ENCODE measurements around the gene MBL2.

DNA sequence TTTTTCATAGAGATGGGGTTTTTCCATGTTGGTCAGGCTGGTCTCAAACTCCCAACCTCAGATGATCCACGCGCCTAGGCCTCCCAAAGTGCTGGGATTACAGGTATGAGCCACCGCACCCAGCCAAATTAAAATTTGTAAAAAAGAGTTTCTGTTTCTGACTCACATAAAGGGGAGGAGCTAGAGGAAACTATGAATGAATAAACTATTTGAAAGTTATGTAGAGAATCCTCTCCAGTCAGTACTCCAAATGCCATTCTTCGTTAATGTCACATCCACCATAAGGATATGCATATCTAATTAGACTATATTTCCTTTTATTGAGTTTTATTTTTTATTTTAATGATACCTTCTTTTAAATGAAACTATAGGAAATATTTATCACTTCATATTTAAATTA is 52.6 kb downstream of the MBL2 start:
- no peak for TF ChIP-seq POLR2A (IDR thresholded peaks at IDR 0.05)
- TF ChIP-seq, protein P1, sequence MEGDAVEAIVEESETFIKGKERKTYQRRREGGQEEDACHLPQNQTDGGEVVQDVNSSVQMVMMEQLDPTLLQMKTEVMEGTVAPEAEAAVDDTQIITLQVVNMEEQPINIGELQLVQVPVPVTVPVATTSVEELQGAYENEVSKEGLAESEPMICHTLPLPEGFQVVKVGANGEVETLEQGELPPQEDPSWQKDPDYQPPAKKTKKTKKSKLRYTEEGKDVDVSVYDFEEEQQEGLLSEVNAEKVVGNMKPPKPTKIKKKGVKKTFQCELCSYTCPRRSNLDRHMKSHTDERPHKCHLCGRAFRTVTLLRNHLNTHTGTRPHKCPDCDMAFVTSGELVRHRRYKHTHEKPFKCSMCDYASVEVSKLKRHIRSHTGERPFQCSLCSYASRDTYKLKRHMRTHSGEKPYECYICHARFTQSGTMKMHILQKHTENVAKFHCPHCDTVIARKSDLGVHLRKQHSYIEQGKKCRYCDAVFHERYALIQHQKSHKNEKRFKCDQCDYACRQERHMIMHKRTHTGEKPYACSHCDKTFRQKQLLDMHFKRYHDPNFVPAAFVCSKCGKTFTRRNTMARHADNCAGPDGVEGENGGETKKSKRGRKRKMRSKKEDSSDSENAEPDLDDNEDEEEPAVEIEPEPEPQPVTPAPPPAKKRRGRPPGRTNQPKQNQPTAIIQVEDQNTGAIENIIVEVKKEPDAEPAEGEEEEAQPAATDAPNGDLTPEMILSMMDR (IDR thresholded peaks at IDR 0.05): no peak

Measured in uterus (tissue), 2 donors.